HUES6 (cell line): ENCODE results near the gene CHEK1.
"Not testable (repeated sequence)": the region's sequence is repeated elsewhere in the genome, so short reads cannot be mapped to it uniquely, and the experiment has no call there.

Source experiments
- H3K27ac ChIP-seq: 2 replicates; pipeline ENCODE4 v1.7.0; 2013; ENCODE audit warnings: low read depth, mild to moderate bottlenecking, low read length, inconsistent platforms
- H3K27me3 ChIP-seq: 2 replicates; pipeline ENCODE4 v1.6.1; 2013; ENCODE audit warnings: low read length; ENCODE audit not compliant: control insufficient read depth, insufficient read depth
- H3K36me3 ChIP-seq: 2 replicates; pipeline ENCODE4 v1.6.1; 2013; ENCODE audit warnings: low read length; ENCODE audit not compliant: control insufficient read depth, insufficient read depth
- H3K4me1 ChIP-seq: 2 replicates; pipeline ENCODE4 v1.6.1; 2013; ENCODE audit warnings: low read length; ENCODE audit not compliant: control insufficient read depth, insufficient read depth
- H3K4me3 ChIP-seq: 2 replicates; pipeline ENCODE4 v1.5.1; 2013; ENCODE audit warnings: low read depth, low read length
- H3K9ac ChIP-seq: one replicate; pipeline ENCODE4 v1.6.1; 2013; ENCODE audit warnings: mild to moderate bottlenecking, low read length
- H3K9me3 ChIP-seq: 2 replicates; pipeline ENCODE4 v1.6.1; 2013; ENCODE audit warnings: low read depth, low read length; ENCODE audit not compliant: control insufficient read depth, insufficient read depth

CHEK1 gene

GRCh38 chr11:125624756-125625213, at the start of gene CHEK1:
TSS of gene CHEK1 (plus strand) at chr11:125625163. CDS start at chr11:125626769, 1,606 bp downstream.
- Histone ChIP-seq H3K9ac (peak within 1 kb of the TSS; percentile 96), H3K4me3 (peak within 1 kb of the TSS; percentile 87), H3K27ac (peak within 1 kb of the TSS; percentile 87), H3K36me3 (peaks cover 50% of the 10 kb centered on the region), H3K27me3 (no peaks in the 10 kb centered on the region), H3K9me3 (no peaks in the 10 kb centered on the region), H3K4me1 (peaks cover 12% of the 10 kb centered on the region; the same call in 1 of the 2 replicates)

- H3K36me3 ChIP-seq = peaks cover 90% of the 10 kb centered on the region
- not testable (repeated sequence) for H3K4me1 ChIP-seq, H3K9ac ChIP-seq, H3K27ac ChIP-seq, H3K9me3 ChIP-seq, H3K4me3 ChIP-seq, H3K27me3 ChIP-seq
Measured at GRCh38 chr11:125577181-125577580, 47.8 kb upstream of the CHEK1 start.

- Histone ChIP-seq H3K36me3 (peaks cover 90% of the 10 kb centered on the region), H3K4me3 (no peak overlapping the region), H3K4me1 (no peaks in the 10 kb centered on the region), H3K9ac (no peak overlapping the region), H3K27ac (no peak overlapping the region), H3K9me3 (no peaks in the 10 kb centered on the region), H3K27me3 (no peaks in the 10 kb centered on the region)
Measured at GRCh38 chr11:125578783-125579182, 46.2 kb upstream of the CHEK1 start.

GRCh38 chr11:125579811-125580210, 45.2 kb upstream of the CHEK1 start:
- Histone ChIP-seq H3K27me3 (no peaks in the 10 kb centered on the region), H3K9me3 (no peaks in the 10 kb centered on the region), H3K27ac (no peak overlapping the region), H3K9ac (no peak overlapping the region), H3K36me3 (peaks cover 89% of the 10 kb centered on the region), H3K4me3 (no peak overlapping the region), H3K4me1 (no peaks in the 10 kb centered on the region)

- H3K4me3 ChIP-seq = no peak overlapping the region
- H3K27ac ChIP-seq = no peak overlapping the region
- no peaks in the 10 kb centered on the region for H3K27me3 ChIP-seq
- H3K9me3 ChIP-seq = no peaks in the 10 kb centered on the region
- H3K9ac ChIP-seq = no peak overlapping the region
- H3K36me3 ChIP-seq = peaks cover 54% of the 10 kb centered on the region
- no peaks in the 10 kb centered on the region for H3K4me1 ChIP-seq
Measured at GRCh38 chr11:125583496-125583895, 41.5 kb upstream of the CHEK1 start.

- Histone ChIP-seq H3K4me1 (no peaks in the 10 kb centered on the region), H3K9ac (no peak overlapping the region), H3K27me3 (no peaks in the 10 kb centered on the region), H3K4me3 (no peak overlapping the region), H3K36me3 (peaks cover 39% of the 10 kb centered on the region), H3K9me3 (no peaks in the 10 kb centered on the region), H3K27ac (no peak overlapping the region)
Measured at GRCh38 chr11:125585487-125585886, 39.5 kb upstream of the CHEK1 start.

GRCh38 chr11:125586623-125587022, 38.3 kb upstream of the CHEK1 start:
- Histone ChIP-seq H3K36me3 (peaks cover 31% of the 10 kb centered on the region), H3K27ac (no peak overlapping the region), H3K27me3 (no peaks in the 10 kb centered on the region), H3K9me3 (no peaks in the 10 kb centered on the region), H3K9ac (no peak overlapping the region), H3K4me3 (no peak overlapping the region), H3K4me1 (no peaks in the 10 kb centered on the region)

- no peak overlapping the region for H3K9ac ChIP-seq
- H3K36me3 ChIP-seq = peaks cover 22% of the 10 kb centered on the region
- no peaks in the 10 kb centered on the region for H3K4me1 ChIP-seq
Measured at GRCh38 chr11:125587480-125587879, 37.5 kb upstream of the CHEK1 start.

GRCh38 chr11:125588505-125588904, 36.5 kb upstream of the CHEK1 start:
- H3K9ac ChIP-seq = no peak overlapping the region
- no peaks in the 10 kb centered on the region for H3K27me3 ChIP-seq
- no peaks in the 10 kb centered on the region for H3K4me1 ChIP-seq
- H3K4me3 ChIP-seq = no peak overlapping the region
- H3K36me3 ChIP-seq = peaks cover 13% of the 10 kb centered on the region
- no peaks in the 10 kb centered on the region for H3K9me3 ChIP-seq
- H3K27ac ChIP-seq = no peak overlapping the region

More at GRCh38 chr11:125587480-125587879, 37.5 kb upstream of the CHEK1 start:
- Histone ChIP-seq H3K9me3 (no peaks in the 10 kb centered on the region), H3K27me3 (no peaks in the 10 kb centered on the region), H3K27ac (no peak overlapping the region), H3K4me3 (no peak overlapping the region)

- H3K4me3 ChIP-seq = peak overlapping the region; percentile 95
- no peaks in the 10 kb centered on the region for H3K4me1 ChIP-seq
- H3K36me3 ChIP-seq = peaks cover 13% of the 10 kb centered on the region
- H3K27ac ChIP-seq = peak overlapping the region; percentile 81
- peak overlapping the region; percentile 97 for H3K9ac ChIP-seq
- H3K27me3 ChIP-seq = no peaks in the 10 kb centered on the region
- no peaks in the 10 kb centered on the region for H3K9me3 ChIP-seq
Measured at GRCh38 chr11:125591649-125592304, 33.2 kb upstream of the CHEK1 start.

- Histone ChIP-seq H3K4me3 (peak within 1 kb of the TSS; percentile 95), H3K4me1 (no peaks in the 10 kb centered on the region), H3K27me3 (no peaks in the 10 kb centered on the region), H3K27ac (peak within 1 kb of the TSS; percentile 81), H3K9ac (peak within 1 kb of the TSS; percentile 97), H3K36me3 (peaks cover 20% of the 10 kb centered on the region), H3K9me3 (no peaks in the 10 kb centered on the region)
Measured at GRCh38 chr11:125592305-125593113, 32.5 kb upstream of the CHEK1 start, which contains the start of gene STT3A. TSS of gene STT3A (plus strand) at chr11:125592852. CDS start at chr11:125595916, 3,064 bp downstream.
